Brain pericyte (primary cell): ENCODE results near the gene BEGAIN.

Experiments
- DNase-seq: peaks from one replicate; pipeline ENCODE4 v3.0.0-alpha.2; 2012; ENCODE audit warnings: low read depth, low spot score

BEGAIN gene

DNA sequence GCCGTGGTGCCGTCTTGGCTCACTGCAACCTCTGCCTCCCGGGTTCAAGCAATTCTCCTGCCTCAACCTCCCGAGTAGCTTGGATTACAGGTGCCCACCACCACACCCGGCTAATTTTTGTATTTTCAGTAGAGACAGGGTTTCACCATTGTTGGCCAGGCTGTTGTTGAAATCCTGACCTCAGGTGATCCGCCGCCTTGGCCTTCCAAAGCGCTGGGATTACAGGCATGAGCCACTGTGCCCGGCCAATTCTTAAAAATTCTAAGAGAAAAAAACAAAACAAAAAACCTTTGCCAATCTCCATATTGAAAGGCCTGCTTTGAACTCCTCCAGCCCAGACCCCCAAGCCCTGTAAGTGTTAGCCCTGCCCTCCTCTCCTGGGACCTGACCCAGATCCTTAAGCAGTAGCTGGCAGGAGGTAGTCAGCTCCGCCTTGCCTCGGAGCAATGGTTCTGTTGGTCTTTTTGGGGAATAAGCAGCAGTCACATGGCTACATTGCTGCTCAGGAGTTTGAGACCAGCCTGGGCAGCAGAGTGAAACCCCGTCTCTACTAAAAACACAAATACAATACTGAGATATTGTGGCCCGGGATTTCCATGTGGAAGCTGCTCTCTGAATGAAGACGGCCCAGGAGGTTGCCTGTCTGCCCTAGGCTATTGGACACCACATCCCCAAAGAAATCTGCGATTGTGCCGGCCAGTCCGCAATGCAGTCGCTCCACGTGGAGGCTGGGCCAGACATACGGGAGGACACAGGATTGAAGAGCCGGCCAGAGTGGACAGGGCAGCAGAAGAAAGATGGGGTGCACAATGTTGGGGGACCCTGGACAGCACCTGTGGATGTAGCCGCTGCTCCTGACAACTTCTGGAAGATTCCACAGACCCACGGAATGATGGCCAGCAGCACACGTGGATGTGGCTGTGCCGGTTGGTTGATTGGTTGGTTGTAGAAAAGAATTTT is 28.8 kb upstream of the BEGAIN start:
- no peak for DNase-seq

DNA sequence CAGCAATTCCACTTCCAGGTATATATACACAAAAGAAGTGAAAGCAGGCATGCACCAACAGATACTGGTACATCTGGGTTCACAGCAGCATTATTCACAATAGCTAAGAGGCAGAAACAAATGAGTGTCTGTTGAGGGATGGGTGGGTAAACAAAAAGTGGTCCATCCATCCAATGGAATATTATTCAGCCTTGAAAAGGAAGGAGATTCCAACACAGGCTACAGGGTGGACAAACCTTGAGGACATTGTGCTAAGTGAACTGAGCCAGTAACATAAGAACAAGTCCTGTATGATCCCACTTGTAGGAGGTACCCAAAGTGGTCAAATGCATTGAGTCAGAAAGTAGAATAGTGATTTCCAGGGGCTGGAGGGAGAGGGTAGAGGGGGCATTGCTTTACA is 27.6 kb upstream of the BEGAIN start:
- no peak for DNase-seq

DNA sequence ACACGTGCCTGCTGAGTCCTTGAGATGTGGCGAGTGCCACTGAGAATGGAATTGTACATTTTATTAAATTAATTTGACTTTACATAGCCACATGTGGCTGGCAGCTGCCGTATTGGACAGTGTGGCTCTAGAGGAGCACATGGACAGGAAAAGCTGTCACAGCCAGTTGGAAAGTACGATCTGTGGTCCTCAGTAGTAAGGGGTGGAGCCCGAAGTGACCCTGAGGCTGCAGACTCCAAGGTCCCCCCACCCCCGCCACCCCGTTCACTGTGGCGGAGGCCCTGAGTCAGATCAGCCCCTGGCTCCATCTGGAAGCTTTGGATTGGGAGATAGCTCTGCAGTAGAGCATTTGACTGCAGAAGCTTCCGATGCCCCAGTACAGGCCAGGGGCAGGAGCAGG is 25.8 kb upstream of the BEGAIN start:
- no peak for DNase-seq

DNA sequence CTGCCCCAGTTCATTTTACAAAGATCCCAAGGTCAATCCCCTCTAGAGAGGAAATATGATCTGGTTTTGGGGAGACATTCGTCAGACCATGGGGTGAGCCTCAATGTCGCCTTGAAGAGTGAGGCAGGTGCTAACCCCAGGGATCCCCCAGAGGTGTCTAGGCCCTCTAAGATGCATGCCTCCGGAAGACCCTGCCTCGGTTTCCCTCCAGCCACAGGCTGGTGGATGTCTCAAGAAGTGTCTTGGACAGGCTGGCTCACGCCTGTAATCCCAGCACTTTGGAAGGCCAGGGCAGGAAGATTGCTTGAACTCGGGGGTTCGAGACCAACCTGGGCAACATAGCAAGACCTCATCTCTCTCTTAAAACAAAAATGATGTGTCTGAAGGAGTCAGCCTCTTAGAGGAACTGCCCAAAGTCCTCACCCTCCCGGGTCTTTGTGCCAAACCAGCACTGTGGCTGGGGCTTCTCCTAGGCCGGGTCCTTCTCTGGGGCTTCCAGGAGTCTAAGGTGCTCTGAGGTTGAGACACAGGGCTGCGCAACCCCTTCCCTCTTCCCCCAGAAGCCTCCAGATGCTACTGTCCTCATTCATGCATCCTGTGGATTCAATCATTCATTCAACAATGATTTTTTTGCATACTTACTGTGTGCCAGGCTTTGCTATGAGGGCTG is 24.7 kb upstream of the BEGAIN start:
- DNase-seq: no peak

DNA sequence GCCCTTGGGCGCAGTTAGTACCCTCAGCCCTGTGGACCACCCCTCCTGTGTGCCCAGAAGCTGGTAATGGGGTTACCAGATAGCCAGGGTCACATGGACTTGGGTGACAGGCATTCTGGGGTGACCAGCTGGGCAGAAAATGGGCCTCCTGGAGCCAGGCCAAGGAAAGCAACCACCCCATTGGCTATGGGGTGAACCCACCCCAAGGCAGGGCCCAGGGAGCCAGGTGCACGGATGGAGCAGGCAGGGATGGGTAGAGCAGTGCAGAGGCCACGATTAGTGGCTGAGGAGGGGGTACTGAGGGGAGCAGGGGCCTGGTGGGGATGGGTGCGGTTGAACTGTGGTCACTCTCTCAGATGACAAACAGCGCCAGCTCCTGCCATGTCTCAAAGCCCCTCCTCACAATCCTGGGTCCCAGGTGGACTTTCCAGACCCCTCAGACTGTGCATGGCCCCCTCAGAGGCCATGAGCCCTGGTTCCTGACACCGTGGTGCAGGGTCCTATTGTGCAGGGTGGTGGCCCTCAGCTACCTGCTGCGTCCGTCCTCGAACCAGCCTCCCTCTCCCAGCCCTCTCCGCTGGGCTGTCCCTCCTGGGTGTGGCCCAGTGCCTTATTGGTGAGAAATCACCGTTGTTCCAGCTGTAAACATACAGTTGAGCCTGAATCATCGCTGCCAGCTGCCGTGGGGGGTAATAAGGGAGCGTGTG is 23.4 kb upstream of the BEGAIN start:
- no peak for DNase-seq

DNA sequence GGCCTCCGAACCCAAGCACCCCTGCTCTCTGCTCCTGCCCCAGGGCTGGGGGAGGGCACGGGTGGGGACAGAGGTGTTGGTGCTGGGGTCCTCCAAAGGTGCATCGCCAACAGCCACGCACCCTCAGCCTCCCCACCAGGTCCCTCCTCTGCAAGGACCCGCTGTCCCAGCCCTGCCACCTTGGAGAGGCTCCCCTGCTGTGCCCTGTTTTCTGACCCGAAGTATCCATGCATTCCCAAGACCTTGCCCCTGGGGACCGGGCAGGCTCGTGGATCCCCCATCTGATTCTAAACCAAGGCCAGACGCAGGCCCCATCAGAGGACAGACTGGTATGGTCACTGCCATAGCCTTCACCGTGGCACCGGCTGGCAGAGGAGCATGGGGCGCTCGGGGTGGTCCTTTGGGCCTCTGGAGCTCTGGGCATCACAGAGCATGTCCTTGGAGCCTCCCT is 22.7 kb upstream of the BEGAIN start:
- DNase-seq: no peak

DNA sequence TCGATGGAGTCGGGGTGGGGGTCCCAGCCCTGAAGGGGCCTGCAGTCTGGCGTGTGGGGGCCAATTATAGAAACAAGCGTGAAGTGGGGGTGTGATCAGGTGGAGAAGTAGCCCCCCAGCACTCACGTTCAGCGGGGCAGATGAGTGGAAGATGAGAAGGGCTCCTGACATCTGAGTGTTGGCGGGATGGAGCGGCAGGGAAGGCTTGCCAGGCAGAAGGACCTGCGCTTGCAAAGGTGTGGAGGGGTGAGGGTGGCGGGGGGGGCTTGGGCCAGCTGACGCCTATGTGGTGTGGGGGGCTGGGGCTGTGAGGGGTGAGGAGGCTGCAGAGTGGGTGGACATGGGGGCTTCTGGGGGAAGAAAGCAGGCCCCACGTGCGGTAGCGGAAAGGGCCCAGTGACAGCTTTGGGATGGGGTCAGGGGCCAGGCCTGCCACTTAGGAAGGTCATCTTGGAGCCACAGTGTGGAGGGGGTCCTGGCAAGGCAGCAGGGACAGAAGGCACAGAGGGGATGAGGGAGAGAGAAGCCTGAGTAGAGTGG is 22.2 kb upstream of the BEGAIN start:
- DNase-seq: no peak

DNA sequence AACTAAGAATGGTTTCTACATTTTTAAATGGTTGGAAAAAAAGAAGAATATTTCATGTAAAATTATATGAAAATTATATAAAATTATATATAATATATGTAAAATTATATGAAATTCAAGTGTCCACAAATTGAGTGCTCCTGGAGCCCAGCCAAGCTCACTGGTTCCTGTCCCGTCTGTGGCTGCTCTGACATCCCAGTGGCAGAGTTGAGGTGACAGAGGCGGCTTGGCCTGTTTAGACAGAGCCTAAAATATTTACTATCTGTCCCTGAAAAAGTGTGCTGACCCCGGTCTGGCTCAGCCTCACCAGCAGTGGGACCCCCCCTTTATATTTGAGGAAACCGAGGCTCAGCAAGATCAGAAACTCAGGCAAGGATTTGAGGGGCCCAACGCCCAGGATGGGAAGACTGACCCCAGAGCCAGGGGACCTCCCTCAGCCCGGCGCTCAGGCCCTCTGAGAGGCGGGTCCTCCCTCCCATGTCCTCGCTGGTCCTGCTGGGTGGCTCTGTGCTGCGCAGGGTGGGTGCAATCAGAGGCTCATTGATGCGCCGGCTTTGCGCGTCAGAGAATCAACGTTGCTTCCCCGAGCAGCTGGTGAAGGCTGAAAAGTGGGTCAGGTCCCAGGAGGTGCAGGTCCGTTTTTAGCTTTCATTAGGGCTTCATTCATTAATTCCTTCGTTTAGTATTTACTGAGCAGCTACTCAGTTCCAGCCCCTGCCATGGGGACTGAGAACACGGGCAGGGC is 21.5 kb upstream of the BEGAIN start:
- DNase-seq: no peak

DNA sequence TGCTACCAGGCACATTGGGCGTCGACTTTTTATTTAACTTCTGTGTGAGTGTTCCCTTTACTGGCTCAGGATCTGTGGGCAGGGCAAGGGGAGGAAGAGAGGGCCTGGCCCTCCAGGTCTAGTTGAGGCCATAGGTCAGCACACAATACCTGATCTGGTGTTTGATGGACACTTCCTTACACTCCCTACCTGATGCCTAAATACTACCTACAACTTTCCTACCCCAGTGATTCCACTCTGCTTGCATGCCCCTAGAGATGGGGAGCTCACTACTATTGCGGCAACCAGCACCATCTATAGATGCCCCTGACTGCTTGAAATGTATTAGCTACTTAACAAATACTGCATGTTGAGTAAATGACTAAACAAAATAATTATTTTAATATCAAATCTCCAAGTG is 20.8 kb upstream of the BEGAIN start:
- no peak for DNase-seq

DNA sequence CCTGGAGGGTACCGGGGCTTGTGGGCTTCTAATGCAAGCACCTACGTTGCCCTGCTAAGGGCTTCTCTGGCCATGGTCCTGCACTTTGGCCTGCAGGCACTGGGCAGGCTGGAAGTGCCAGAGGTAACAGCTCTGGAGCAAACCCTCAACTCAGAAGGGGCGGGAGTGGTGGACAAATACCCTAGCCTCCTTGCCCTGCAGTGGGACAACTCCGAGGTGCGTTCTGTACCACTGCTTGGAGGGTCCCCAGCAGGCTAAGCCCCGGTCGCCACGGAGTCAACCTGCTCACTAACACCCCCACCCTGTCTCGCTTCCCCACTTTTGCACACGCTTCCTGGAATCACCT is 20.4 kb upstream of the BEGAIN start:
- no peak for DNase-seq

DNA sequence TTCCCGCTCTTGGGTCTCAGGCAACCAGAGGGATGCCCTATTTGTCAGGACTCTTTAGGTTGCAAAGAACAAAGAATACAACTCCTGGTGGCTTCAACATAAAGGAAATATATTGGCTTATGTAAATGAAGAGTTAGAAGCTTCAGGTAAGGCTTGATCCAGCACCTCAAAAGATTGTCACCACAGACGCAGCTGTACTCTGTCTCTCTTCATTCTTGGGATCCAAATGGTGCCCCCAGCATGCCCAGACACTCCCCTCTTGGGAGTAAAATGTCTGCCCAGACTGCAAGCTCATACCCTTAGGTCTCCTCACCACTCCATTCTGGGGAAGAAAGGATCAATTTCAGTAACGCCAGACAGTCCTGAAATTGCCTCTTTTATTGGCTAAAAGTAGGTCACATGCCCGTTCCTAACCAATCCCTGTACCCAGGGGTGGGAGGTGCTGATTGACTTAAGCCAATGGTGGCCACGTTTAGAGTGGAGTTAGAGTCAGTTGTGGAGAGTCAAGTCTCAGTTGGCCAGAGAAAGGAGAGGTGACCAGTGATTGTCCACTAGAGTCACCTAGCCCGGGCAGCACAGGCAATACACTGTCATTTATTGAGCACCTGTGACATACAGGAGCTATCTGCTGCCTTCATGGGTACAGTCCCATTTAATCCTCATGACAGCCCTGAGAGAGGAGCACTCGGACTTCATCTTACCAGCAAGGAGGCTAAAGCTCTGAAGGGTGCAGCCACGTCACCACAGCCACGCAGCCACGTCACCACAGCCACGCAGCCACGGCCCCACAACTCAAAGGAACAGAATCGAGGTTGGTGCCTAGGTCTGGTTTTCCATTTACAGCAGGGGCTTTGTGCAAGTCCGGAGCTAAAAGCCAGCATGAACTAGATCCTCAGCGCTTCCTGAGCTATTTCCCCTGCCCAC is 19.7 kb upstream of the BEGAIN start:
- DNase-seq: no peak

DNA sequence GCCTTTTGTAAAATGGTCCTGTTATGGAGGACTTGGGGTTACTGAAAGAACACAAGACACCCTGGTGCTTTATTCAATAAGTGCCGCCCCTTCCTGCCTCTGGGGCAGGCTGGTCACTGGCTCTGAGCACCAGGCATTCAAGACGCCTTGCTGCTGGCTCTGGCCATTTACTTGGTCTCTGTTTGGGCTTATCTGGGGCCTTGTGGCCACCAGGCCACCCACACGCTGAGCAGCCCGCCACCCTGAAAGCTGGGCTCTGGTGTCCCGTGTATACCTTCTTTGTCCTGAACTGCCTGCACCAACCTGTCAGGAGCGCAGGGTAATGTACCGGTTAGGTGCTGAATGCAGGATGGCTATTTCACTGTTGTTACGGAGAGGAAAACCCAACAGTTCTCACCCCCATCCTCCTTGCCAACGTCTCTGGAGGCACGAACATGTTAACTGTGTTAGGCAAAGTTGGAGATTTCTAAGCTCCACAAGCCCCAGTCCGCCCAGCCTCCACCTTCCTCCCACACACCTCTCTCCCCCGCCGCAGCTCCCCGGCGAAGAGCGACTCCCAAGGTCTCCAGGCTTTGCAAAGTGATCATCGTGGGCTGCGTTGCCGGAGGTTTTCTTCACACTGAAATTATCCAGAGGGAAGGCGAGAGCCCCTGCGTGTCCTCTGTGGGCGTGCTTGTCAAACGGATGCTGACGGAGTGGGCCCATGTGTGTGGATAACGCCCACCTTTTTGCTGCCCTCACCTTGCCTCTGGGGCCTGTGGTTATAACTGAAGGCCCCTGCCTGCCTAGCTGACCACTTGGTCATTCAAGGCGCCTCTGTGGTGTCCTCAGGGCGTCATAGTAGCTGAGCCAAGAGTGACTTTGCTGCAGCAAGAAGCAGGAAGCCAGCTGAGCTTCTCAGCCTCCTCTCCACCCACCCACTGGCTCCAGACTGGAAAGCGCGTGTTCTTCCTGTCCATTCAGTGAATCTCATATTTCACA is 18.8 kb upstream of the BEGAIN start:
- no peak for DNase-seq

DNA sequence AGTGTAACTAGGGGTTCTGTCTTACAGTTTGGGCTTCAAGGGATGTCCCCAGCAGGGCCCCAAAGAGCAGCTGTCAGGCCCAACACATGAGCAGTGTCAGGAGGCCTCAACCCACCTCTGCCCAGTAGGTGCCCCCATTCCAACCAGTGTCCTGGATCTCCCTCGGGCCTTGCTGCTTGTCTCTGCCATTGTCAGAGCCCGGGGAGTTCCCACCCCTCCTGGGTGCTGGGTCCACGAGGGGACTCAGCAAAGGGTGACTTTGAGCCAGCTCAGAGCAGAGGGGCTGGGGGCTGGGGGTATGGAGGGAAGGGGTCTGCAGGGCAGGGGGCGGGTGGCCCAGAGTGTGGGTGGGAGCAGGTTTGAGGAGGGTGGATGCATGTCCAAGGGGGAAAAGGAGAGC is 18.0 kb upstream of the BEGAIN start:
- no peak for DNase-seq

DNA sequence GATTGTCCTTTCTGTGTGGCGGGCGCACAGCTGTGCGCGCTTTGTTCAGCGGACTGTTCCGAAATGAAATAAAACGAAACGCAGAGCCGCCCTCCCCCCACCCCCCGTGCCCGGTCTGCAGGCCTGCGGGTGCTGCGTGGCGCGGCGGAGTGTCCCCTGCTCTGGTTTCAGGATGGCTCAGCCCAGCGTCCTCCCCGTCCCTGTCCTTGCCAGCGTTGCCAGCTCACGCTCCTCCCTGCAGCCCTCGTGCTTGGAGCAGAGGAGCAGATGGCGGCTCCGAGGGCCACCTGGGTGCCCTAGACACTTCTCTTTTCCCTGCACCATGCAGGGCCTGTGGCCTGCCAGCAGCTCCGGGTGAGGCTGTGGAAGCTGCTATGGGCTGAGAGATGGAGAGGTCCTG is 17.5 kb upstream of the BEGAIN start:
- DNase-seq: no peak

DNA sequence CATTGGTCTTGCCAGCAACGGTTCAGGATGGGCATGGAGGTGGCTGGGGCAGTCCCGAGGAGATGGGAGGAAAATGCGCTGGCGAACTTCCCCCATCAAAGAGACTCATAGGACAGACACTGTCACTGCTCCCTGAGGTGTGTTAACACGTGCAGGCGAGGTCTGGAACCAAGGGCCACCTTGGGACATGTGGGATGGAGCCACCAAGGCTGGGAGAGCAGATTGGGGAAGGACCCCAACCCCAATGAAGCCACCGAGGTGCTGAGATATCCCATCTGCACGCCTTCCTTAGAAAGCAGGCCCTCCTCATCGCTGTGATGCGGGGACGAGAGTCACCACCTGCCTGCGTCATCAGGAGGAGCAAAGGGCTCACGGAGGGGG is 16.9 kb upstream of the BEGAIN start:
- DNase-seq: no peak

DNA sequence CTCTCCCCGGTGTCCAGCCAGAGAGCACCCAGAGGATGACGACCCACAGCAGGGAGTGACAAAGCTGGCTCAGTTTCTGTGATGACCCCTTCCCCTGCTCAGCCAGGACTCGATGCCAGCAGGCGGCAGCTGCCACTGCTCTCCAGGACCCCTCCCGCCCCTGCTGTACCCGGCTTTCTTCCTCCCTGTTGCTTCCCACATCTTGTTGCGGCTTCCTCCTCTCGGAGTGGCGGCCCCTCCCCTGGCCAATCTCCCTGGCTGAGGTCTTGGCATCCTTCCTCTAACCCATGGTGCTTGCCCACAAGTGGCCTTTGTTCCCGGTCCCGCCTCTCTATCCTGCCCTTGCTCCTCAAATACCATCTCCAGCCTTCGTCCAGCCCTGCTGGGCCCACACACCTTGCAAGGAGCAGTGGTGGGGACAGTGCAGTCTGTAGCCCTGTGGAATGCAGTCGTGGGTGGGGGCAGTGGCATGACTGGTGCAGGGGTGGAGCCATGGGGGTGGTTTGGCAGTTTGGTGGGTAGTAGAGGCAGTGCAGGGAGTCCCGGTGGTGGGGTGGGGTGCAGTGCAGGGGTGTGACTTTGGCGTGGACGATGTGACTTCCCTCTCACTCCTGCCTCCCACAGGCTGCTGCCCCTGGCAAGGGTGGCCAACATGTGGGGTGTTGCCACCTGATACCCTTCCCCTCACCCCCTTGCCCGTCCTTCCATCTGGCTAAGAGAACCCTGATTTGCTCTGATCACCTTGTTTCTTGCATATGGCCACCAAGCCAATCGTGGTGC is 16.3 kb upstream of the BEGAIN start:
- no peak for DNase-seq

DNA sequence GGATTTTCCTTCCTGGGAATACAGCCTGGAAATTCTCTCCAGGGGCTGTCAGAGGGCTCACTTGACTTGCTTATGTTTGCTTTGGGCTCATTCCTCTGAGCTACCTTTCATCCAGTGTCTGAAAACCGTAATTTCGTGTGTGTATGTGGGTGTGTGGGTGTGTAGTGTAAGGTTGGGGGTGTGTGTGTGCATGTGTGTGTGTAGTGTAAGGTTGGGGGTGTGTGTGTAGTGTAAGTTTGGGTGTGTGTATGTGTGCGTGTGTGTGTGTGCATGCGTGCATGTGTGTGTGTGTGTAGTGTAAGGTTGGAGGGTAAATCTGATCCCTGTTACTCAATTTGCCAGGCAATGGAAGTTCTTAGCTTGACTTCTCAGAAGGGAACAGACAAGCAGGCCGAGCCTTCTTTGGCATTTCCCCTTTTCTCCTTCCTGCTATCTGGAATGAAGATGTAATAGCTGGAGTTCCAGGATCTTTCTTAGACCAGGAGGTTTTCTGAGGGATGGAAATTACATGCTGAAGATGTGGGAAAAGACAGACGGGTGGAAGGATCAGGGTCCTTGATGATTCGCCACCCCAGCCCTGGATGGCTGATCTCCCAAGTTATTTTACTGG is 15.5 kb upstream of the BEGAIN start:
- DNase-seq: no peak

DNA sequence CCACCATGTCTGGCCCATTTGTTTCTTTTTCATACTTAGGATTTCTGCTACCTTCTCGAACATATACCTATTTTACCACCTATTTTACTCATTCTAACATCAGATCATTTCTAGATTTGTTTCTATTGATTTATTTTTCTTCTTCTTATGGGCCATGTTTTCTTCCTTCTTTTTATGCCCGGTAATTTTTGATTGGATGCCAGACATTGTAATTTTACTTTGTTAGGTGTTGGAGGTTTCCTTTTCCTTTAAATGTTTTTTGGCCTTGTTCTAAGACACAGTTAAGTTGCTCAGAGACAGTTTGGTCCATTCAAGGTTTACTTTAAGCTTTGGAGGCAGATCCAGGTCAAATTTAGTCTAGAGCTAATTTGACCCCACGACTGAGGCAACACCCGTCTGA is 14.7 kb upstream of the BEGAIN start:
- DNase-seq: no peak
